ENCODE measurements around the gene HOXC10. TPM values are rescaled to one million over a fixed set of nuclear protein-coding genes. Genes with fewer than 3 reads are reported as not detected.

HOXC10 gene
- total and polyA plus RNA-seq, 12 donors, result 0.34 to 4.5 (median 1.5) TPM; not detected in 3

GRCh38 chr12:54033106-54033979 is 48.4 kb downstream of the HOXC10 start:
- Histone ChIP-seq H3K9me3 (replicated peaks in 1 of 3) (no peaks in the 10 kb centered on the region), H3K4me1 (replicated peaks in 1 of 2) (peaks cover 13 to 47% of the 10 kb centered on the region in 2 donors), H3K36me3 (replicated peaks in 1 of 2) (no peaks in the 10 kb centered on the region), H3K4me3 (peak overlapping the region in 2 of 4 donors; percentile 33 to 47), H3K27ac (peak overlapping the region in 2 of 5 donors; percentile 74 to 77), H3K27me3 (no peaks in the 10 kb centered on the region)
- TF ChIP-seq POLR2A (IDR thresholded peaks at IDR 0.05) (no peak), CTCF (IDR thresholded peaks at IDR 0.05) (no peak)
- intact Hi-C loops (cut with DNase I), result loop anchor here (5.0 to 10.0 kb wide), 2 partner anchors 101 to 159 kb away; no protein-coding TSS in a partner anchor
- WGBS, 4 donors, result 1 to 2% (median 2%) methylated on average over 36 to 60 of the region's 61 CpGs
- DNase-seq, result peak in 6 of 7 donors; percentile 25 to 73 (median 56)

DNA sequence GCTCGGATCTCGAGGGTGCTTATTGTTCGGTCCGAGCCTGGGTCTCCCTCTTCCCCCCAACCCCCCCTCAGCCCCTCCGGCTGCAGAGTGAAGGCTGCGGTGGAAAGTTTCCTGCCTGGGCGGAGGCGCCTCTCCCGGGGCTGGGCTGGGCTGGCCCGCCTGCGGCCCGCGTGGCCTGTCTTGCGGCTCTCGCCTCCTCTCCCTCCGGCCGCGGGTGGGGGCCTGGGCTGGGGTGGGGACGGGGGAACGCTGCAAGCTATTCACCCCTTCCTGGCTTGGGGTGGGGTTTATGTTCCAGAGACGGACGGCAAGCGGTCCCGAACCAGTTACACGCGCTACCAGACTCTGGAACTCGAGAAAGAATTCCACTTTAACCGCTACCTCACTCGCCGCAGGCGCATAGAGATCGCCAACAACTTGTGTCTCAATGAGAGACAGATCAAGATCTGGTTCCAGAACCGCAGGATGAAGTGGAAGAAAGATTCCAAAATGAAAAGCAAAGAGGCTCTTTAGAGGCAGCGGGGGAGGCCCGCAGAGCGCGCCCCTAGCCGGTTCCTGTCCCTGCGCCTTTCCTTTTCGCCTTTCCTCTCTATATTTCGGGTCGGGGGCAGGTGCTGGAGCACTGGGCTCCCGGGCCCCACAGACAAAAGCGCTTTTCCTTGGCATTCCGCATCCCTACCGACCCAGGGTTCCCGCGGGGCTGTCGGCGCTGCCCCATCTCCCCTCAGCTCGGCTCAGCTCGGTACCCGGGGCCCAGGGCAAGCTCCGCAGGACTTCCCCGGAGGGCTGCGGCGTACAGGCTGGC is 49.2 kb downstream of the HOXC10 start:
- H3K27me3 ChIP-seq, result no peaks in the 10 kb centered on the region
- intact Hi-C loops (cut with DNase I), result loop anchor here (5.0 to 10.0 kb wide), 2 partner anchors 101 to 158 kb away; no protein-coding TSS in a partner anchor
- TF ChIP-seq POLR2A (IDR thresholded peaks at IDR 0.05) (no peak), CTCF (IDR thresholded peaks at IDR 0.05) (no peak)
- peak in 1 of 7 donors; percentile 60 for DNase-seq
- 35 to 71% (median 50%) methylated on average over 28 to 57 of the region's 57 CpGs for WGBS, 4 donors
- H3K27ac ChIP-seq, result peak overlapping the region in 2 of 5 donors; percentile 74 to 77
- peak overlapping the region in 2 of 4 donors; percentile 33 to 47 for H3K4me3 ChIP-seq
- no peaks in the 10 kb centered on the region for H3K36me3 ChIP-seq (replicated peaks in 1 of 2)
- H3K9me3 ChIP-seq (replicated peaks in 1 of 3), result no peaks in the 10 kb centered on the region
- peaks cover 7 to 44% of the 10 kb centered on the region in 2 donors for H3K4me1 ChIP-seq (replicated peaks in 1 of 2)

DNA sequence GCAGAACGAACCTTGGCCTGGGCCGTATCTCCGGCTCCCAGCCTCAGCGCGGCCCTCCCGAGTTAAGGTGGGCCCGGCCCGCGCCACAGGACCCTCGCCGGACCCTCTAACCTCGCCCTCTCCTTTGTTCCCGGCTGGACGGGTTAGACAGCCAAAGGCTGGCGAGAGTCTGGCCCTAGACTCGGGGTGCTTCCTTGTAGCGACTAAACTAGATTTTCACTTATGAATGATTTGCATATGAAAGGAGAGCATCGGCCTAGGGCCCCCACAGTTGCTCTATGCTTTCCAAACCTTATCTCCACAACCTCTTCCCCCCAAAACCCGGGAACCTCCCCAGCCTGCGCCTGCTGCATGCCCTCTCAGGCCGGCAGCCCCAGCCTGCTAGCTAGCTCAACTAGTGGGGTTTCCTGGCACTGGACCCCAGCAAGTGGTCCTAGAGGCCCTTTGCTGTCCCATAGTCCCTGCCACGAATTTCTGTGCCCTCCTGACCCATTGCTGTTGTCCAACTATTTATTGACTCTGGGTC is 49.9 kb downstream of the HOXC10 start:
- no peaks in the 10 kb centered on the region for H3K27me3 ChIP-seq
- 66 to 71% (median 69%) methylated on average over 7 to 22 of the region's 22 CpGs for WGBS, 4 donors
- no peaks in the 10 kb centered on the region for H3K9me3 ChIP-seq (replicated peaks in 1 of 3)
- no peaks in the 10 kb centered on the region for H3K36me3 ChIP-seq (replicated peaks in 1 of 2)
- H3K4me1 ChIP-seq (replicated peaks in 1 of 2), result peaks cover 7 to 41% of the 10 kb centered on the region in 2 donors
- peak overlapping the region in 2 of 5 donors; percentile 74 to 77 for H3K27ac ChIP-seq
- no peak for TF ChIP-seq CTCF (IDR thresholded peaks at IDR 0.05)
- no peak for TF ChIP-seq POLR2A (IDR thresholded peaks at IDR 0.05)
- intact Hi-C loops (cut with DNase I), result loop anchor here (5.0 to 10.0 kb wide), 2 partner anchors 100 to 157 kb away; no protein-coding TSS in a partner anchor
- H3K4me3 ChIP-seq, result no peak overlapping the region
- no peak for DNase-seq

Measured in adrenal gland (tissue), 12 donors.